Measurements from ENCODE around the gene CMA1. TPM values are rescaled to one million over a fixed set of nuclear protein-coding genes. Genes with fewer than 3 reads are reported as not detected.
"Not testable (repeated sequence)": the region's sequence is repeated elsewhere in the genome, so short reads cannot be mapped to it uniquely, and the experiment has no call there.

Gene CMA1
- not detected in 2 replicates for total RNA-seq (2022)
- Bru-seq, nascent RNA: not detected
- BruChase-seq, experiment 1, labeled RNA remaining after a 2-hour chase: not detected
- not detected for BruChase-seq, experiment 2, labeled RNA remaining after a 6-hour chase
- long read RNA-seq: 0 reads

- intact Hi-C loops (cut with micrococcal nuclease; ENCODE audit: unreplicated experiment): no loop called here
- Histone ChIP-seq H3K27me3 (replicated peaks; ENCODE audit: control insufficient read depth, insufficient read depth, low read length) (no peaks in the 10 kb centered on the region; the same call in none of the 2 replicates), H3K4me1 (no peaks in the 10 kb centered on the region), H3K36me3 (ENCODE audit: control insufficient read depth, insufficient read depth, low read length) (no peaks in the 10 kb centered on the region), H3K4me3 (ENCODE audit: low read depth, low read length) (no peak within 1 kb of the TSS), H3K9me3 (no peaks in the 10 kb centered on the region)
- no peak for DNase-seq
- H3K36me3 Mint-ChIP-seq (ENCODE audit: insufficient read depth, unreplicated experiment): no peaks in the 10 kb centered on the region
- no peaks in the 10 kb centered on the region for H3K9me3 Mint-ChIP-seq (ENCODE audit: unreplicated experiment)
- no peak within 1 kb of the TSS for H3K27ac Mint-ChIP-seq (ENCODE audit: unreplicated experiment)
- no peaks in the 10 kb centered on the region for H3K4me1 Mint-ChIP-seq (ENCODE audit: low read depth, unreplicated experiment)
- H3K27me3 Mint-ChIP-seq (ENCODE audit: insufficient read depth, unreplicated experiment): peaks cover 9% of the 10 kb centered on the region
- TF ChIP-seq CTCF (IDR thresholded peaks at IDR 0.05; ENCODE audit: insufficient read depth in 1 of 2, low read depth in 1 of 2, low read length in 1 of 2, severe bottlenecking in 1 of 2, unreplicated experiment in 1 of 2): no peak
- no peak within 1 kb of the TSS for H3K4me3 Mint-ChIP-seq (ENCODE audit: unreplicated experiment)
- CTCF ChIA-PET: no interaction called here
- no TSS peak for BruUV-seq (replicated peaks)
- POLR2A ChIA-PET: no interaction called here
These were observed at the start of gene CMA1 for GRCh38 chr14:24508155-24508840. CMA1 (minus strand) TSS chr14:24508265; CDS start chr14:24508235, 30 bp downstream.

DNA sequence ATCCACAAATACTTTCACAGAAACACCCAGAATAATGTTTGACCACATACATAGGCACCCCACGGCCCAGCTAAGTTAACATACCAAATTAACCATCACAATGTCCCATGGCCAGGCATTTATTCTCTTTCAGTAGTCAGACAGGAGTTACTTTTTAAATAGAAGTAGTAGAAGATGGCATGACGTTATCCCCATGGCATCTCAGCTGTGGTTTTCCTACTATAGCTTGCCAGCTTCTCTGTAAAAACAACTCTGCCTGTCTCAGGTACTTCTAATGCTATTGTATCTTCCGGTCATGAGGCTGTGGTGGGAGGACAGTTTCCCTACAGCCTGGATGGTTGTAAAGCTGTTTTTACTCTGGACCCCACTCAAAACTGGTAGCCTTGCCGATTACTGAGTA, 48.7 kb upstream of the CMA1 start:
- no peak overlapping the region for H3K4me3 Mint-ChIP-seq (ENCODE audit: unreplicated experiment)
- H3K27ac Mint-ChIP-seq (ENCODE audit: unreplicated experiment): no peak overlapping the region
- H3K4me3 ChIP-seq (ENCODE audit: low read depth, low read length): no peak overlapping the region
- H3K4me1 Mint-ChIP-seq (ENCODE audit: low read depth, unreplicated experiment): no peaks in the 10 kb centered on the region
- no peaks in the 10 kb centered on the region for H3K36me3 Mint-ChIP-seq (ENCODE audit: insufficient read depth, unreplicated experiment)
- CTCF ChIA-PET: no interaction called here
- H3K27me3 Mint-ChIP-seq (ENCODE audit: insufficient read depth, unreplicated experiment): peaks cover 3% of the 10 kb centered on the region
- no peaks in the 10 kb centered on the region for H3K36me3 ChIP-seq (ENCODE audit: control insufficient read depth, insufficient read depth, low read length)
- BruUV-seq (replicated peaks): no TSS peak
- no peaks in the 10 kb centered on the region for H3K4me1 ChIP-seq
- intact Hi-C loops (cut with micrococcal nuclease; ENCODE audit: unreplicated experiment): no loop called here
- H3K27me3 ChIP-seq (replicated peaks; ENCODE audit: control insufficient read depth, insufficient read depth, low read length): no peaks in the 10 kb centered on the region
- H3K9me3 Mint-ChIP-seq (ENCODE audit: unreplicated experiment): no peaks in the 10 kb centered on the region
- DNase-seq: no peak
- no peaks in the 10 kb centered on the region for H3K9me3 ChIP-seq
- no peak for TF ChIP-seq CTCF (IDR thresholded peaks at IDR 0.05; ENCODE audit: insufficient read depth in 1 of 2, low read depth in 1 of 2, low read length in 1 of 2, severe bottlenecking in 1 of 2, unreplicated experiment in 1 of 2)
- POLR2A ChIA-PET: no interaction called here

DNA sequence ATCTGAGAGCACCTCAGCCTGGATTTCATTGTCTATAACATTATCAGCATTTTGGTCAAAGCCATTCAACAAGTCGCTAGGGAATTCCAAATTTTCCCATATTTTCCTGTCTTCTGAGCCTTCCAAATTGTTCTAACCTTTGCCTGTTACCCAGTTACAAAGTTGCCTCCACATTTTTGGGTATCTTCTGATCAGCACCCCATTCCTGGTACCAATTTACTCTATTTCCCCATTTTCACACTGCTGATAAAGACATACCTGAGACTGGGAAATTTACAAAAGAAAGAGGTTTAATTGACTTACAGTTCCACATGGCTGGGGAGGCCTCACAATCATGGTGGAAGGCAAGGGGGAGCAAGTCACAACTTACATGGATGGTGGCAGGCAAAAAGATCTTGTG, 41.0 kb upstream of the CMA1 start:
- H3K4me3 Mint-ChIP-seq (ENCODE audit: unreplicated experiment); intact Hi-C loops (cut with micrococcal nuclease; ENCODE audit: unreplicated experiment); POLR2A ChIA-PET; H3K9me3 ChIP-seq; H3K36me3 Mint-ChIP-seq (ENCODE audit: insufficient read depth, unreplicated experiment); BruUV-seq (replicated peaks); H3K36me3 ChIP-seq (ENCODE audit: control insufficient read depth, insufficient read depth, low read length); DNase-seq; H3K27ac Mint-ChIP-seq (ENCODE audit: unreplicated experiment); H3K4me3 ChIP-seq (ENCODE audit: low read depth, low read length); H3K4me1 Mint-ChIP-seq (ENCODE audit: low read depth, unreplicated experiment); H3K27me3 Mint-ChIP-seq (ENCODE audit: insufficient read depth, unreplicated experiment); H3K4me1 ChIP-seq; CTCF ChIA-PET; H3K27me3 ChIP-seq (replicated peaks; ENCODE audit: control insufficient read depth, insufficient read depth, low read length): not testable (repeated sequence)
- H3K9me3 Mint-ChIP-seq (ENCODE audit: unreplicated experiment): peaks cover 63% of the 10 kb centered on the region
